ENCODE results near the gene IGFBP3. TPM values are rescaled to one million over a fixed set of nuclear protein-coding genes. Genes with fewer than 3 reads are reported as not detected.

The IGFBP3 gene
- total and polyA plus RNA-seq, 9 of the 15 experiments (the other 6 are each of a cell fraction or from before 2014, with no cell fraction given): 0.08 to 0.22 (median 0.10) TPM; not detected in 5

- TF ChIP-seq ZFP36 (IDR thresholded peaks at IDR 0.05; ENCODE audit: low read depth, low read length, partially characterized antibody): no peak
- TF ChIP-seq, protein P1, sequence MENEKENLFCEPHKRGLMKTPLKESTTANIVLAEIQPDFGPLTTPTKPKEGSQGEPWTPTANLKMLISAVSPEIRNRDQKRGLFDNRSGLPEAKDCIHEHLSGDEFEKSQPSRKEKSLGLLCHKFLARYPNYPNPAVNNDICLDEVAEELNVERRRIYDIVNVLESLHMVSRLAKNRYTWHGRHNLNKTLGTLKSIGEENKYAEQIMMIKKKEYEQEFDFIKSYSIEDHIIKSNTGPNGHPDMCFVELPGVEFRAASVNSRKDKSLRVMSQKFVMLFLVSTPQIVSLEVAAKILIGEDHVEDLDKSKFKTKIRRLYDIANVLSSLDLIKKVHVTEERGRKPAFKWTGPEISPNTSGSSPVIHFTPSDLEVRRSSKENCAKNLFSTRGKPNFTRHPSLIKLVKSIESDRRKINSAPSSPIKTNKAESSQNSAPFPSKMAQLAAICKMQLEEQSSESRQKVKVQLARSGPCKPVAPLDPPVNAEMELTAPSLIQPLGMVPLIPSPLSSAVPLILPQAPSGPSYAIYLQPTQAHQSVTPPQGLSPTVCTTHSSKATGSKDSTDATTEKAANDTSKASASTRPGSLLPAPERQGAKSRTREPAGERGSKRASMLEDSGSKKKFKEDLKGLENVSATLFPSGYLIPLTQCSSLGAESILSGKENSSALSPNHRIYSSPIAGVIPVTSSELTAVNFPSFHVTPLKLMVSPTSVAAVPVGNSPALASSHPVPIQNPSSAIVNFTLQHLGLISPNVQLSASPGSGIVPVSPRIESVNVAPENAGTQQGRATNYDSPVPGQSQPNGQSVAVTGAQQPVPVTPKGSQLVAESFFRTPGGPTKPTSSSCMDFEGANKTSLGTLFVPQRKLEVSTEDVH (IDR thresholded peaks at IDR 0.05; ENCODE audit: low read depth, partially characterized antibody): no peak
- TF ChIP-seq, protein P2, sequence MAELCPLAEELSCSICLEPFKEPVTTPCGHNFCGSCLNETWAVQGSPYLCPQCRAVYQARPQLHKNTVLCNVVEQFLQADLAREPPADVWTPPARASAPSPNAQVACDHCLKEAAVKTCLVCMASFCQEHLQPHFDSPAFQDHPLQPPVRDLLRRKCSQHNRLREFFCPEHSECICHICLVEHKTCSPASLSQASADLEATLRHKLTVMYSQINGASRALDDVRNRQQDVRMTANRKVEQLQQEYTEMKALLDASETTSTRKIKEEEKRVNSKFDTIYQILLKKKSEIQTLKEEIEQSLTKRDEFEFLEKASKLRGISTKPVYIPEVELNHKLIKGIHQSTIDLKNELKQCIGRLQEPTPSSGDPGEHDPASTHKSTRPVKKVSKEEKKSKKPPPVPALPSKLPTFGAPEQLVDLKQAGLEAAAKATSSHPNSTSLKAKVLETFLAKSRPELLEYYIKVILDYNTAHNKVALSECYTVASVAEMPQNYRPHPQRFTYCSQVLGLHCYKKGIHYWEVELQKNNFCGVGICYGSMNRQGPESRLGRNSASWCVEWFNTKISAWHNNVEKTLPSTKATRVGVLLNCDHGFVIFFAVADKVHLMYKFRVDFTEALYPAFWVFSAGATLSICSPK (IDR thresholded peaks at IDR 0.05; ENCODE audit: borderline replicate concordance): no peak
- no peak for TF ChIP-seq ZNF174 (CRISPR knock-in tag; IDR thresholded peaks at IDR 0.05)
Observed at GRCh38 chr7:45897042-45897690, 23.9 kb downstream of the IGFBP3 start (continued).

DNA sequence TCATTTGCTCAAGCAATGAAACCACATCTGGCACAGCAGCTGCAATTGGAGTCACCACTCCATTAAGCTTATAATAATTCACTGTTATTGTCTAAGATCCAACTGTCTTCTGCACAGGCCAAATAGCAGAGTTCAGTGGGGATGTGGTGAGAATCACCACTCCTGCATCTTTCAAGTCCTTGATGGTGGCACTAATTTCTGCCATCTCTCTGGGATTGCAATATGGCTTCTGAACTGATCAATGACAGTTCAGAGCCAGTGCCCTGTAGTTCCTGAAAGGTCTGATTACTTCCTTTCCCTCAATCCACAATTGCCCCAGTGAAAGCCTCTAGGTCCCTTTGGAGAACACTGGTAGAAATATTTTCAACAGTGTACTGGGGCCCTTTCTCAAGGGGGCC lies 26.4 kb downstream of the IGFBP3 start:
- in situ Hi-C loops (cut with MboI): no loop called here
- Histone ChIP-seq H3K4me3 (no peak overlapping the region), H3K79me2 (ENCODE audit: control insufficient read depth, insufficient read depth, low read length) (no peaks in the 10 kb centered on the region), H3K9me1 (ENCODE audit: control insufficient read depth, insufficient read depth, low read length) (no peaks in the 10 kb centered on the region), H3K9ac (ENCODE audit: insufficient read depth in 1 of 2, low read depth in 2 of 2, low read length in 2 of 2) (no peak overlapping the region), H3K9me3 (replicated peaks; ENCODE audit: control insufficient read depth, insufficient read depth, low read depth, low read length) (no peaks in the 10 kb centered on the region), H3K4me1 (replicated peaks in 1 of 2; ENCODE audit: control insufficient read depth in 2 of 2, insufficient read depth in 2 of 2, low read length in 2 of 2) (no peaks in the 10 kb centered on the region), H2AFZ (ENCODE audit: low read depth, low read length) (no peak overlapping the region), H4K20me1 (replicated peaks; ENCODE audit: control insufficient read depth, insufficient read depth, low read length) (no peaks in the 10 kb centered on the region), H3K27ac (ENCODE audit: extremely low read depth, low read depth, low read length) (no peak overlapping the region), H3K4me2 (ENCODE audit: insufficient read depth, low read length) (no peak overlapping the region), H3K36me3 (ENCODE audit: control insufficient read depth, insufficient read depth, low read length) (no peaks in the 10 kb centered on the region), H3K27me3 (ENCODE audit: control insufficient read depth in 2 of 2, insufficient read depth in 2 of 2, low read length in 2 of 2) (peaks cover under 1 to 11% of the 10 kb centered on the region in 2 experiments; a peak in 3 of 5 replicates)
- CTCF ChIA-PET (ENCODE audit: low intra/inter-chr PET ratio): no interaction called here
- TF ChIP-seq SMAD1 (IDR thresholded peaks at IDR 0.05; ENCODE audit: low read depth, low read length, partially characterized antibody) (no peak), TAF1 (IDR thresholded peaks at IDR 0.05; ENCODE audit: control insufficient read depth, extremely low read depth, insufficient read depth, low read length, severe bottlenecking) (no peak), ZKSCAN3 (CRISPR knock-in tag; IDR thresholded peaks at IDR 0.05) (no peak), ZNF24 (IDR thresholded peaks at IDR 0.05) (no peak), ZNF324 (CRISPR knock-in tag; IDR thresholded peaks at IDR 0.05) (no peak), HEY1 (CRISPR knock-in tag; IDR thresholded peaks at IDR 0.05; ENCODE audit: borderline replicate concordance) (no peak)
- DNase-seq (ENCODE audit: extremely low read depth in 1 of 4, low spot score in 3 of 4) (no peak), ATAC-seq (no peak), FAIRE-seq (no peak)
- POLR2A ChIA-PET: interaction anchor here (0.6 kb wide), 1 partner anchor 672 kb away, joined by 3 read pairs; no protein-coding TSS in a partner anchor
- BruUV-seq (replicated peaks): no TSS peak
- intact Hi-C loops (cut with micrococcal nuclease): no loop called here
